T-cell (primary cell): ENCODE results near the gene MFN2. TPM values are rescaled to one million over a fixed set of nuclear protein-coding genes. Genes with fewer than 3 reads are reported as not detected.

Experiments
- ATAC-seq, 4 experiments: fragments of 200-7000 bp in 3 of 4; fragments of 150-1000 bp in 1 of 4; cut with Tn5 transposase; replicated peaks in 1 of 4; 1 replicate in 3 of 4; 2 replicates in 1 of 4; pipeline ENCODE4 v1.10.0; 2021; ENCODE audit warnings: moderate library complexity in 3 of 4, mild to moderate bottlenecking in 2 of 4, moderate number of reproducible peaks in 1 of 4
- CTCF ChIA-PET, 2 donors: fragments of 300-600 bp; sonication (Branson Sonifier 250); formaldehyde crosslinking; loops; one replicate each; lab custom pipeline; 2022; ENCODE audit warnings: antibody characterized with exemption in 2 of 2; lab: Charles Lee
- POLR2A ChIA-PET, 2 donors: fragments of 300-600 bp; sonication (Branson Sonifier 250); formaldehyde crosslinking; loops; one replicate each; lab custom pipeline; 2022; ENCODE audit warnings: antibody characterized with exemption in 2 of 2; lab: Charles Lee
- DNase-seq, 35 experiments: peaks; one replicate each; pipeline versions ENCODE4 v3.0.0 to v3.0.0-alpha.2; 2013 to 2023
- H3K27ac ChIP-seq: one replicate; pipeline ENCODE4 v1.5.1; 2013; ENCODE audit warnings: low read length
- H3K27me3 ChIP-seq, 2 experiments: replicated peaks in 1 of 2; 1 replicate in 1 of 2; 2 replicates in 1 of 2; pipeline versions ENCODE4 v1.6.1 to v1.7.0; 2013; ENCODE audit warnings: low read length in 1 of 2, mixed read lengths in 1 of 2; ENCODE audit not compliant: control insufficient read depth in 2 of 2, insufficient read depth in 2 of 2; ENCODE audit errors: extremely low read depth in 1 of 2
- H3K36me3 ChIP-seq, 2 donors: 1 replicate in 1 of 2; 2 replicates in 1 of 2; pipeline versions ENCODE4 v1.6.1 to v1.7.0; 2013; ENCODE audit warnings: low read length in 1 of 2; ENCODE audit not compliant: control insufficient read depth in 2 of 2, insufficient read depth in 1 of 2; ENCODE audit errors: extremely low read depth in 1 of 2
- H3K4me1 ChIP-seq, 2 experiments: 1 replicate in 1 of 2; 2 replicates in 1 of 2; pipeline versions ENCODE4 v1.6.1 to v1.7.0; 2013; ENCODE audit warnings: low read length in 2 of 2, mixed read lengths in 1 of 2; ENCODE audit not compliant: insufficient read depth in 2 of 2, control insufficient read depth in 1 of 2; ENCODE audit errors: extremely low read depth in 1 of 2
- H3K4me3 ChIP-seq, 2 donors: 1 replicate in 1 of 2; 2 replicates in 1 of 2; pipeline versions ENCODE4 v1.5.1 to v1.7.0; 2013; ENCODE audit warnings: mild to moderate bottlenecking in 2 of 2, low read length in 1 of 2, moderate library complexity in 1 of 2; ENCODE audit not compliant: control insufficient read depth in 1 of 2; ENCODE audit errors: extremely low read depth in 1 of 2
- H3K9me3 ChIP-seq: 2 replicates; pipeline ENCODE4 v1.7.0; 2013
- H3K27ac Mint-ChIP-seq, 2 donors: one replicate each; pipeline ENCODE4 v1.8.0; 2020 to 2021; ENCODE audit warnings: mild to moderate bottlenecking in 2 of 2, mixed read lengths in 2 of 2
- H3K27me3 Mint-ChIP-seq, 2 donors: one replicate each; pipeline ENCODE4 v1.8.0; 2021 to 2022; ENCODE audit warnings: mixed read lengths in 2 of 2
- H3K36me3 Mint-ChIP-seq: one replicate; pipeline ENCODE4 v1.8.0; 2021; ENCODE audit warnings: mixed read lengths
- H3K4me1 Mint-ChIP-seq, 3 donors: one replicate each; pipeline ENCODE4 v1.8.0; 2020 to 2022; ENCODE audit warnings: mixed read lengths in 3 of 3, mild to moderate bottlenecking in 1 of 3
- H3K4me3 Mint-ChIP-seq, 3 donors: one replicate each; pipeline ENCODE4 v1.8.0; 2020 to 2022; ENCODE audit warnings: mild to moderate bottlenecking in 3 of 3, mixed read lengths in 3 of 3, moderate library complexity in 3 of 3
- H3K9me3 Mint-ChIP-seq, 3 donors: one replicate each; pipeline ENCODE4 v1.8.0; 2020 to 2022; ENCODE audit warnings: mixed read lengths in 3 of 3
- WGBS: methylation state at CpG from one replicate; pipeline ENCODE4 v1.1.5; 2013; ENCODE audit warnings: missing lambda C conversion rate; ENCODE audit not compliant: insufficient coverage; 5-methylcytosine and 5-hydroxymethylcytosine counted together
- total RNA-seq, 35 experiments: library from RNA in 6 of 35; stranded (reverse) in 6 of 35; fragments of 120-200 nt in 1 of 35; gene quantifications; one replicate each; pipeline versions ENCODE4 v1.2.1 to v1.2.4 and lab custom pipeline; 2013 to 2026

Gene MFN2
- total RNA-seq, 5 donors from 2014 or later (not counting 1 experiment from before 2014, with no cell fraction given), result 38.0 to 47.0 (median 40.7) TPM

DNA sequence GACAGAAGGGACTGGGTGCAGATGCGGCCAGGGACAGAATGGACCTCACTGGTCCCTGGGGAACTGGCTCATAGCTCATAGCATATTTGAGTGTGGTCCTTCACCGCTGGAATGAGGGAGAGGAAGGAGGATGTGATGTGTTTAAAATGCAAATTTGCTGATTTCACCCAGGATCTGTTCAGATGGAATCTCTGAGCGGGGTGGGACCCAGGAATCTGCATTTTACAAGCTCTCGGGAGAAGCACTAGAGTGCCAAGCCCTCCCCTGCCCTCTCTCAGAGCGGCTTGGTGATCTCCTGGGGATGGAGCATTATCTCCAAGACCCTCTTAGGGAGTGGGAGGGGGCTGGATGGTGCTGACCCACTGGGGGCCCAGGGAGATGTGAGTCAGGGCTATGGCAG is 22.8 kb upstream of the MFN2 start:
- Mint-ChIP-seq H3K27ac (no peak overlapping the region), H3K27me3 (no peaks in the 10 kb centered on the region), H3K4me3 (no peak overlapping the region), H3K9me3 (no peaks in the 10 kb centered on the region), H3K4me1 (no peaks in the 10 kb centered on the region), H3K36me3 (peaks cover 4% of the 10 kb centered on the region)
- H3K4me3 ChIP-seq, result no peak overlapping the region
- H3K27me3 ChIP-seq, result no peaks in the 10 kb centered on the region
- no peak overlapping the region for H3K27ac ChIP-seq
- no peak for DNase-seq
- H3K36me3 ChIP-seq, result no peaks in the 10 kb centered on the region
- 90% methylated on average over 3 of the region's 5 CpGs for WGBS
- ChIA-PET CTCF (no interaction called here), POLR2A (no interaction called here)
- H3K9me3 ChIP-seq, result no peaks in the 10 kb centered on the region
- ATAC-seq, result no peak
- peaks cover 0 to 17% of the 10 kb centered on the region in 2 experiments for H3K4me1 ChIP-seq

DNA sequence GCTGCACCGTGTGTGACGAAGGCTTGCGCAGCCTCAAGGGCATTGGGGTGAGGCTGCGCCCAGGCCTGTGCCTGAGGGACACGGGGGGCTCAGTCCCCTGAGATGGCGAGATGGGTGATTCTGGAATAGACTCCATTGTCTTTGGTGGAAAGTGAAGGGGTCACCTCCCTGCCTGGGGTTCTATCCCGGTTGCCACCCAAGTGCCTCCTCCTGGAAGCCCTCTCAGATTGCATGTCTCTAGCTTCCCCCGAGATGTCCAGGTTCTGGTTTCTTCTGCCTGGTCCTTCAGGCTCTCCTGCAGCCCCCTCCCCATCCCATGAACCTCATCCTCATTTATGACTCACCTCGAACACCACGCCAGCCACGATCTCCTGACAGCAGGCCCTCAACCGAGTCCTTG is 22.3 kb upstream of the MFN2 start:
- Histone ChIP-seq H3K9me3 (no peaks in the 10 kb centered on the region), H3K4me1 (peaks cover 0 to 14% of the 10 kb centered on the region in 2 experiments), H3K27ac (no peak overlapping the region), H3K27me3 (no peaks in the 10 kb centered on the region), H3K4me3 (no peak overlapping the region), H3K36me3 (no peaks in the 10 kb centered on the region)
- H3K27ac Mint-ChIP-seq, result no peak overlapping the region
- no peak for ATAC-seq
- H3K9me3 Mint-ChIP-seq, result no peaks in the 10 kb centered on the region
- WGBS, result 91% methylated on average over 9 of the region's 12 CpGs
- no peaks in the 10 kb centered on the region for H3K27me3 Mint-ChIP-seq
- H3K4me1 Mint-ChIP-seq, result no peaks in the 10 kb centered on the region
- CTCF ChIA-PET, result no interaction called here
- no peak for DNase-seq
- peaks cover 4% of the 10 kb centered on the region for H3K36me3 Mint-ChIP-seq
- POLR2A ChIA-PET, result no interaction called here
- no peak overlapping the region for H3K4me3 Mint-ChIP-seq

DNA sequence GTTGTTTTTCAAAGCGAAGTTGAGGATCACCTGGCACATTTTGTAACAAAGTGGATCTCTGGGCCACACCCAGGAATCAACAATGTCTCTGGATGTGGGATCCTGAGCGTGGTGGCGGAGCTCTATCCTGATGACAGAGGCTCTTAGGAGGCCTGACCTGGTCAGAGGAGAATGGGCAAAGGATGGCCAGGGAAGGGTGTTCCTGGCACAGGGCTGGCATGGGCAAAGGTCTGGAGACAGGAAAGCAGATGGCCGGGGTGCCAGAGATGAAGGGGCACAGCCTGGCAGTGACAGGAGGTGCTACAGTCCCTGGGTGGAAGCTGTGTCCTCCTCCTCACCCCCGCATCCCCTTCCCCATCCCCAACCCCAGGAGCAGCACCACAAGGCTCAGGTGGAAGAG is 20.0 kb upstream of the MFN2 start:
- Histone ChIP-seq H3K9me3 (no peaks in the 10 kb centered on the region), H3K27me3 (no peaks in the 10 kb centered on the region), H3K4me3 (no peak overlapping the region), H3K36me3 (no peaks in the 10 kb centered on the region), H3K4me1 (peaks cover 0 to 3% of the 10 kb centered on the region in 2 experiments), H3K27ac (no peak overlapping the region)
- ATAC-seq (no peak), DNase-seq (no peak)
- 100% methylated on average over 3 of the region's 5 CpGs for WGBS
- H3K9me3 Mint-ChIP-seq, result no peaks in the 10 kb centered on the region
- ChIA-PET CTCF (no interaction called here), POLR2A (no interaction called here)
- H3K27ac Mint-ChIP-seq, result no peak overlapping the region
- H3K36me3 Mint-ChIP-seq, result peaks cover 4% of the 10 kb centered on the region
- H3K4me3 Mint-ChIP-seq, result no peak overlapping the region
- no peaks in the 10 kb centered on the region for H3K4me1 Mint-ChIP-seq
- no peaks in the 10 kb centered on the region for H3K27me3 Mint-ChIP-seq

DNA sequence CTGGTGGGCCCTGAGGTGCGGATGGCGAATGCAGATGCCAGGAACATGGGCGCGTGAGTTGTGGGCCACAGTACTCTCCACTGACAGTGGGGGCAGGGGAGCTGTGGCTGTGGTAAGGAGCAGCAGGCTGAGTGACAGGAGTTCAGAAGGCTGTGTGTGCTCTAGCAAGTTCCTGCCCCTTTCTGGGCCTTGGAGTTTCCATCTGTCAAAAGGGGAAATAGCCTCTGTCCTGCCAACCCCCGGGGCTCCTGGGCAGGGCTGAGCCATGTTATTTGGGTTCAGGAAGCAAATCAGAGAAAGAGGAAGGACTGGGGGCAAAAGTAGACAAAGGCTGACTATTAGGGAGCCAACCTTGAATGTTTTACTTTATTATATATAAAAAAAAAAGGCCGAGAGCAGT is 19.5 kb upstream of the MFN2 start:
- Histone ChIP-seq H3K9me3 (no peaks in the 10 kb centered on the region), H3K27ac (no peak overlapping the region), H3K36me3 (no peaks in the 10 kb centered on the region), H3K4me1 (peaks cover 0 to 3% of the 10 kb centered on the region in 2 experiments), H3K4me3 (no peak overlapping the region), H3K27me3 (no peaks in the 10 kb centered on the region)
- ChIA-PET POLR2A (no interaction called here), CTCF (no interaction called here)
- 96% methylated on average over 4 of the region's 6 CpGs for whole genome bisulfite sequencing
- no peak for ATAC-seq
- H3K4me3 Mint-ChIP-seq, result no peak overlapping the region
- H3K36me3 Mint-ChIP-seq, result peaks cover 4% of the 10 kb centered on the region
- DNase-seq, result peak in 1 of 35 experiments; percentile 16
- H3K4me1 Mint-ChIP-seq, result no peaks in the 10 kb centered on the region
- no peaks in the 10 kb centered on the region for H3K9me3 Mint-ChIP-seq
- H3K27ac Mint-ChIP-seq, result no peak overlapping the region
- H3K27me3 Mint-ChIP-seq, result no peaks in the 10 kb centered on the region

DNA sequence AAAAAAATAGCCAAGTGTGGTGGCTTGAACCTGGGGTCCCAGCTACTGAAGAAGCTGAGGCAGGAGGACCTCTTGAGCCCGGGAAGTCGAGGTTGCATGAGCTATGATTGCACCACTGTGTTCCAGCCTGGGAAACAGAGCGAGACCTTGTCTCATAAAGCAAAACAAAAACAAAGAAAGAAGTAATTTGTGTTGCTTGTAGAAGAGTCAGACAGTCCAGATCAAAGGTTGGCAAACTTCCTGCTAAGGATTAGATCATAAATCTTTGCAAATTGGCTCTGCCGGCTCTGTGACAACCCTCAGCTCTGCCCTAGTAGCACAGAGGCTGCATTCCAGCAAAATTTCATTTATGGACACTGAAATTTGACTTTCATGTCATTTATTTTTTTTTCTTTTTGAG is 19.0 kb upstream of the MFN2 start:
- H3K9me3 Mint-ChIP-seq, result no peaks in the 10 kb centered on the region
- peaks cover 4% of the 10 kb centered on the region for H3K36me3 Mint-ChIP-seq
- no peak overlapping the region for H3K4me3 ChIP-seq
- no peaks in the 10 kb centered on the region for H3K4me1 Mint-ChIP-seq
- ChIA-PET POLR2A (no interaction called here), CTCF (no interaction called here)
- no peak overlapping the region for H3K4me3 Mint-ChIP-seq
- 71% methylated on average over 3 of the region's 4 CpGs for WGBS
- no peak overlapping the region for H3K27ac ChIP-seq
- peaks cover 0 to 3% of the 10 kb centered on the region in 2 donors for H3K36me3 ChIP-seq
- no peaks in the 10 kb centered on the region for H3K4me1 ChIP-seq
- H3K27me3 ChIP-seq, result no peaks in the 10 kb centered on the region
- ATAC-seq (no peak), DNase-seq (no peak)
- H3K27ac Mint-ChIP-seq, result no peak overlapping the region
- H3K27me3 Mint-ChIP-seq, result no peaks in the 10 kb centered on the region
- no peaks in the 10 kb centered on the region for H3K9me3 ChIP-seq

DNA sequence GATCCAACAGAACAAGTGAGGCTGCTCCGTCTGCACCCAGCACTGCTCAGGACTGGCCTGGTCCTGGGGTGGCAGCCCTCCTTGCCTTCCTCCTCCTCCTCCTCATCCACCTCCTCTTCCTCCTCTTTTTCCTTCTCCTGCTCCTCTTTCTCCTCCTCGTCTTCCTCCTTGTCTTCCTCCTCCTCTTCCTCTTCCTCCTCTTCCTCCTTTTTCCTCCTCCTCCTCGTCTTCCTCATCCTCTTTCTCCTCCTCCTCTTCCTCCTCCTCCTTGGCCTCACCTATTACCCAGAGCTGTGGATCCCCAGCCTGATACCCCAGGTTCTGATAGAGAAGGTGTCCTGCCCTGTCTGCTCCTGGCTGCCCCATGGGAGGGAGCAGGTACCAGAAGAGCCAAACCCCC is 16.6 kb upstream of the MFN2 start:
- DNase-seq (no peak), ATAC-seq (no peak)
- Histone ChIP-seq H3K4me3 (no peak overlapping the region), H3K36me3 (peaks cover 0 to 3% of the 10 kb centered on the region in 2 donors), H3K4me1 (no peaks in the 10 kb centered on the region), H3K9me3 (no peaks in the 10 kb centered on the region), H3K27ac (no peak overlapping the region), H3K27me3 (no peaks in the 10 kb centered on the region)
- ChIA-PET POLR2A (no interaction called here), CTCF (no interaction called here)
- Mint-ChIP-seq H3K4me3 (no peak overlapping the region), H3K27ac (no peak overlapping the region), H3K27me3 (no peaks in the 10 kb centered on the region), H3K9me3 (no peaks in the 10 kb centered on the region), H3K4me1 (no peaks in the 10 kb centered on the region), H3K36me3 (no peaks in the 10 kb centered on the region)
- 81% methylated on average over 3 of the region's 3 CpGs for WGBS

DNA sequence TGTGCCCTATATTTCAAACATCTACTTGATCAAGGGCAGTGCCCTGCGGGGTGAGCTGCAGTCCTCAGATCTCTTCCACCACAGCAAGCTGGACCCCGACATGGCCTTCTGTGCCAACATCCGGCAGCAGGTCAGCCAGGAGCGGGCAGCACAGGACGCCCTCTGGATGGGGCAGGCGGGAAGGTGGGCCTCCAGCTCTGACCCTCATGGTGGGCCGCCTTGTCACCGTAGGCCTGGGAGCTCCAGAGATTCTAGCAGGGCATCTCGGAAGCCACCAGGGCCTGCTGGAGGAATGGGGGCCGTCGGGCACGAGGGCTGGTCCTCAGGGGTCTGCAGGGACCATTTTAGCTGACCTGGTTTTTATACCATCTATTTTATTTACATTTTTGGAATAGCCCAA is 15.6 kb upstream of the MFN2 start:
- WGBS, result 97% methylated on average over 9 of the region's 12 CpGs
- Mint-ChIP-seq H3K4me1 (no peaks in the 10 kb centered on the region), H3K27me3 (no peaks in the 10 kb centered on the region), H3K9me3 (no peaks in the 10 kb centered on the region), H3K36me3 (no peaks in the 10 kb centered on the region), H3K27ac (no peak overlapping the region), H3K4me3 (no peak overlapping the region)
- peaks cover 0 to 3% of the 10 kb centered on the region in 2 donors for H3K36me3 ChIP-seq
- CTCF ChIA-PET, result interaction anchor here in 1 of 2 donors (0.7 kb wide), 1 partner anchor 94 kb away, joined by 3 read pairs; no protein-coding TSS in a partner anchor
- ATAC-seq (no peak), DNase-seq (no peak)
- H3K27me3 ChIP-seq, result no peaks in the 10 kb centered on the region
- no peak overlapping the region for H3K4me3 ChIP-seq
- H3K27ac ChIP-seq, result no peak overlapping the region
- H3K9me3 ChIP-seq, result no peaks in the 10 kb centered on the region
- POLR2A ChIA-PET, result no interaction called here
- no peaks in the 10 kb centered on the region for H3K4me1 ChIP-seq
